ENCODE measurements around the gene LNX1. TPM values are rescaled to one million over a fixed set of nuclear protein-coding genes. Genes with fewer than 3 reads are reported as not detected.

The LNX1 gene
- total and polyA plus RNA-seq, 10 of the 15 experiments (the other 5 are each of a cell fraction or from before 2014, with no cell fraction given), result 0.72 to 1.4 (median 1.0) TPM

GRCh38 chr4:53551958-53552357 is 39.3 kb downstream of the LNX1 start:
- DNase-seq (ENCODE audit: low read depth, low spot score) (no peak), FAIRE-seq (no peak), ATAC-seq (no peak)
- in situ Hi-C loops (cut with MboI) (no loop called here), intact Hi-C loops (cut with micrococcal nuclease; ENCODE audit: unreplicated experiment) (no loop called here)
- Histone ChIP-seq H2AFZ (ENCODE audit: control insufficient read depth, low read depth, low read length) (no peak overlapping the region), H3K27me3 (replicated peaks in 1 of 2; ENCODE audit: control insufficient read depth in 2 of 2, insufficient read depth in 2 of 2, low read length in 1 of 2) (no peaks in the 10 kb centered on the region), H3K4me3 (no peak overlapping the region), H4K20me1 (ENCODE audit: control insufficient read depth, insufficient read depth) (no peaks in the 10 kb centered on the region), H3K36me3 (ENCODE audit: control insufficient read depth in 2 of 2, insufficient read depth in 2 of 2, low read length in 1 of 2) (no peaks in the 10 kb centered on the region), H3K27ac (ENCODE audit: control insufficient read depth, insufficient read depth) (no peak overlapping the region), H3K4me1 (ENCODE audit: control insufficient read depth, insufficient read depth, low read length) (no peaks in the 10 kb centered on the region), H3K9ac (ENCODE audit: control insufficient read depth, insufficient read depth, low read length) (no peak overlapping the region), H3K9me3 (replicated peaks; ENCODE audit: control insufficient read depth, insufficient read depth, low read length) (no peaks in the 10 kb centered on the region; the same call in 2 of the 3 replicates), H3K4me2 (ENCODE audit: control insufficient read depth, insufficient read depth) (no peak overlapping the region), H3K79me2 (ENCODE audit: control insufficient read depth, insufficient read depth, low read length) (no peaks in the 10 kb centered on the region)
- WGBS (ENCODE audit: insufficient coverage, insufficient replicate concordance, low lambda C conversion rate, missing lambda C conversion rate), result 21% methylated on average over 6 of the region's 6 CpGs
- ChIA-PET POLR2A (interaction anchor here (0.7 kb wide), 1 partner anchor 40 kb away, joined by 6 read pairs; no protein-coding TSS in a partner anchor), RAD21 (ENCODE audit: unreplicated experiment) (no interaction called here), CTCF (interaction anchor here (1.4 kb wide), 1 partner anchor 21 kb away, joined by 3 read pairs; no protein-coding TSS in a partner anchor), SMC1A (ENCODE audit: uncharacterized antibody, unreplicated experiment) (no interaction called here)
- BruUV-seq (replicated peaks), result no TSS peak
- TF ChIP-seq CREB1 (IDR thresholded peaks at IDR 0.05; ENCODE audit: low read depth) (no peak), IKZF2 (IDR thresholded peaks at IDR 0.05) (no peak), KDM1A (IDR thresholded peaks at IDR 0.05; ENCODE audit: borderline replicate concordance) (no peak), PRDM15 (CRISPR knock-in tag; IDR thresholded peaks at IDR 0.05) (no peak), CHD1 (IDR thresholded peaks at IDR 0.05; ENCODE audit: low read depth, low read length) (no peak), USF1 (IDR thresholded peaks at IDR 0.05; ENCODE audit: borderline replicate concordance, extremely low read length, insufficient read depth, low read depth, low read length) (no peak), KLF5 (IDR thresholded peaks at IDR 0.05; ENCODE audit: partially characterized antibody) (no peak), RELA (IDR thresholded peaks at IDR 0.05; ENCODE audit: borderline replicate concordance, partially characterized antibody) (no peak), EZH2 (IDR thresholded peaks at IDR 0.05; ENCODE audit: borderline replicate concordance, control insufficient read depth, low read depth, low read length) (no peak), RB1 (IDR thresholded peaks at IDR 0.05; ENCODE audit: borderline replicate concordance) (no peak), KAT2A (conservative IDR thresholded peaks at IDR 0.05; ENCODE audit: control insufficient read depth, low read depth, low read length) (no peak), BCL3 (IDR thresholded peaks at IDR 0.05; ENCODE audit: borderline replicate concordance, insufficient read depth, low read depth, low read length, poor library complexity, severe bottlenecking) (no peak), POLR2AphosphoS5 (IDR thresholded peaks at IDR 0.05; ENCODE audit: low read length) (no peak)

All from GM12878 (cell line).